Head of caudate nucleus (tissue), 42 donors: Measurements from ENCODE around the gene NRCAM.

Experiments
- DNase-seq, 42 donors: peaks; one replicate each; pipeline versions ENCODE4 v3.0.0 to v3.0.0-alpha.2; 2020 to 2021; ENCODE audit warnings: mixed read lengths in 7 of 42
- intact Hi-C: fragments of 100-400 bp; cut with DNase I; formaldehyde crosslinking; loops from one replicate; pipeline ENCODE4 v1.15.0; 2022

Gene NRCAM

GRCh38 chr7:108136191-108136688, 320.0 kb downstream of the NRCAM start:
- intact Hi-C loops: no loop called here
- no peak for DNase-seq

DNA sequence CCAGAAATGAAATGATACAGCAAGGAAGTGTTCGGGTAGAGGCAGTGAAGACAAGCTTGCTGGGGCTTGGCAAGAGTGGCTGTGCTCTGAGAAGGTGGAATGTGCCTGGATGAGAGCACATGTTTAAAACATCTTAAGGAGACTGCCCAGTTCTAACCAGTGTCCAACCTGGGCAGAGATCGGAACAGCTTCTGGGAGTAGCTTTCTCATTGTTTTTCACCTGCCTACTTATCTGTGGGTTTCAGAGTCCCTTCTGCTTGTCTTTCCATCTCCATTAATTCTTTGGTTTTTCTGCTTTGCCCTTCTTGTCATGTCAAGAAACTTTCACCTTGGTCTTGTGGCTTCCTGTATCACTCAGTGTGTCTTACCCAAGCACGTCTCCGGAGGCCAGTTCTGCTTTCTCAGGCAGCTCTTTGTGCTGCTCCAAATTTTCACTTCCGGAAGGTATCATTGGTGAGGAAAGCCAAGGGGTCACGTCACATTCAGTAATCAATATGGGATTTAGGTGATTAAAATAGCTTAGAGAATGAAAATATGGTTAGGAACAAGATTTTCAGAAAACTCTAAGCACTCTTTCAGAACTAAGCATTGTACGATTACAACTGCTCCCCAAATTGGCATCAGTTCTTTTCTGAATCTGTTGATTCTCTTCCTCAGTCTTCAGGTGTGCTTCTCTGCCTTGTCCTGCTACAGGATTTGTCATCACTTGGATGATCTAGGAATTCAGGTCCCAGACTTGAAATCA, 320.6 kb downstream of the NRCAM start:
- no peak for DNase-seq
- intact Hi-C loops: no loop called here

- DNase-seq: no peak
- intact Hi-C loops: no loop called here
Observed at GRCh38 chr7:108134486-108134885, 321.8 kb downstream of the NRCAM start.

DNA sequence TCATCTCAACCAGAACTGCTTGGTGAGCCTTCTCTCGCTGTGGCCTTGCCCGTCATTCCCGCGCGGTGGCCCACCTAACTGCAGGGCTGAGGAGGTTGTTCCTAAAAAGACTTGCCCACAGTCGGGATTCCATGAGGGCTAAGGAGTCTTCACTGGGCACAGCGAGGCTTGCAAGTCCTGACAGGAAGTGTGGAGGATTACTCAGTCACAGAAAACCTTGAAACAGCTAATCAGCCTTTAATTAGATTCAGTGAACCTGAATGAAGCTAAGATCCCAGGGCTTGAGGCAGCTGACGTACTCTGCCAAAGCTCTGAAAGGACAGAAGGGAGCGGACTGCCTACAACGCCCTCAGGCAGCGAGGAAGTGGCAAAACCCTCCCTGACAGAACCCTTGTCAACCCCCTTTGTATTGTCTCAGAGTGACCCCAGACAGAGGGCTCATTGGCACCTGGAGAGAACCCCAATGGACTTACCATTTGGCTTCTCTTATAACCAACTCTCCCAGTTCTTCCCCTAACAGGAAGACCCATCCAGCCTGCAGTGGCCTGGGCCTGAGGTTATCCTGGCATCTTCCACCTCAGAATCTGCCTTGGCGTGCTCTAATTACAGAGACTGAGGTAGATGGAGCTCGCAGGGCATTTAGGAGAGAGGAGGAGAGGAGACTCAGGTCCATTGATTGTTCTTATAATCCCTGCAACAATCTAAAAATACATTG, 323.5 kb downstream of the NRCAM start:
- intact Hi-C loops: no loop called here
- DNase-seq: no peak

DNA sequence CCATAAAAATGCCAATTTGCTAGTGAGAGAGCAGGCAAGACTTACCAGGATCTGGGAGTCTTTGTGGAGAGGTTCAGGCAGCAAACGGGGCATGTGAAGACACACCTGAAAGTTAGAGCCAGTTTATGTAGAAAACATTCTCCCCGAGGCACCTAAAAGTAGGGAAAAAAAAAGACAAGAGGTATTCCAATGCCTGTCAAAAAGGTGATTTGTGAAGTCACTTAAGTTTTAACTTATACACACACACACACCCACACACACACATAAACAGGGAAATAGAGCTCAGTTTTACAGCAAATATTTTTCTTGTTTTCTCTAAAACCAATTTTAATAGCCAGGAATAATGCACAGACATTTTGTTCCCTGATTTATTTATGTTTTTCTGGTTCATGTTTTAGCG, 326.0 kb downstream of the NRCAM start, which contains the start of gene LAMB4:
TSS of gene LAMB4 (minus strand) at position 101 of the 400 bp plus-strand sequence. CDS start 7,197 bp downstream, outside the sequence.
- DNase-seq: no peak
- intact Hi-C loops: no loop called here

GRCh38 chr7:108129018-108129965, 326.9 kb downstream of the NRCAM start:
- no peak for DNase-seq
- intact Hi-C loops: no loop called here

DNA sequence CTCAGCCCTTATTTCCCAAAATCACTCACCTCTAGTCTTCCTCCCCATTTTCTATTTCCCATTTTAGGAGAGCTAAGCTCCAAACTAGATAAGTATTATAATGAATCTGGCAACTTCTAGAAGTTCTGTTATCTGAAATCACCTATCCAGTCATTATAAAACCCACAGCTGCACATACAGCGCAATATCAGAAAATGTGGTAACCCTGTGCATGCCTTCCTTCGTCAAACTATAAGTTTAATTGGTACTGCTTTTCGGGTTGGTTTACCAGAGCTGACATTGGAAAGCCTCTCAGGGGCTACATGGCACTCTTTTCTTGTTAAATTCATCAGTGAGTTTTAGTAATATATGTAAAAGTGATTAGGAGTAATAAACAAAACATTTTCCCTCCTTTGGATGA, 327.7 kb downstream of the NRCAM start:
- intact Hi-C loops: no loop called here
- DNase-seq: no peak

DNA sequence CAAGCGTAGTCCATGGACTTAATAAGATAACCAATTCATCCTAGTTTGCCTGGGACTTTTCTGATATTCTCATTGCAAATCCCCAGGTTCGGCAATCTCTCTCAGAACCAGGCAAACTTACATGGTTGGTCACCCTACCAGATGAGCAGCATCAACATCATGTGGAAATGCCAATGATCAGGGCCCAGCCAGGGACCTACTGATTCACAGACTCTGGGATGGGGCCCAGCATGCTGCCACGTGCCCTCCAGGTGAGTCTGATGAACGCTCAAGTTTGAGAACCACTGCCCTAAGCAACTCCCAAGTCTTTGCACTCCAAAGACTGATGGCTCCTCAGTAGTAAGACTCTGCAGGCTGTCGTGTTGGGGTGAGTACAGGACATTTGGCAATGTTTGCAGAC, 328.8 kb downstream of the NRCAM start:
- intact Hi-C loops: no loop called here
- DNase-seq: no peak

DNA sequence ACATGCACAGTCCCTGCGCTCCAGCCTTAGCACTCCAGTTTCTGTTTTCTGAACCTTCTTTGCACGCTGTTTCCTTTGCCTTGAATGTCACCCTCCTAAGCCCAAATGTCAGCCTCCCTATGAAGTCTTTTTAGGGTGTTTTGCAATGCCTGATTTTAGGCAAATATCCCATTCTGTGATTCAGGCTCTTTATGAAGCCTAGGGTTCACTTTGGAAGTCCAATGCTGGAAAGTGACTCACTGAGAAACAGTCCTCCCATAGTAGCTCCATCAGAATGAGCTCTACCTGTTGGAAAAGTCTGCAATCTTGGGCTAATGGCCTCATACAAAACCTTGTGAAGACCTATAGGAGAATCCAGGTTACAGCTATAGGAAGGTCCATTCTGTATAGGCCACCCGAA, 331.4 kb downstream of the NRCAM start:
- intact Hi-C loops: no loop called here
- DNase-seq: no peak

GRCh38 chr7:108122181-108122580, 334.1 kb downstream of the NRCAM start:
- DNase-seq: no peak
- intact Hi-C loops: no loop called here

DNA sequence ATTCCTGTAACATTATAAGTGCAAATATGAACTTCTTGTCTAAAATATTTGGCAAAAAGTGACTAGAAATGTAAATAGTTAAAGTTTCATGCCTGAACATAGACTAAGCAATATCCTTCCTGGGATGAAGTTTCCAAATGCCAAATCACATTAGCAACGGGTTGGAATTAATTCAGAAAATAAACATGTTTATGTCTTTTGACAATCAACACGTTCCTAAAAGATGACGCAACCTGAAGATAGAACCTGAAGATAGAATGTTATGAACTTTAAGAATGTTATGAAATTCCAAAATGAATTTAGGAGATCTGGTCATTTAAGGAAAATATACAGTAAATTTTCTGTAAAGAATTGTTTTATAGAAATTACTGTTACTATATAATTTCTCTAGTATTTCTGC, 335.3 kb downstream of the NRCAM start:
- intact Hi-C loops: no loop called here
- DNase-seq: no peak

DNA sequence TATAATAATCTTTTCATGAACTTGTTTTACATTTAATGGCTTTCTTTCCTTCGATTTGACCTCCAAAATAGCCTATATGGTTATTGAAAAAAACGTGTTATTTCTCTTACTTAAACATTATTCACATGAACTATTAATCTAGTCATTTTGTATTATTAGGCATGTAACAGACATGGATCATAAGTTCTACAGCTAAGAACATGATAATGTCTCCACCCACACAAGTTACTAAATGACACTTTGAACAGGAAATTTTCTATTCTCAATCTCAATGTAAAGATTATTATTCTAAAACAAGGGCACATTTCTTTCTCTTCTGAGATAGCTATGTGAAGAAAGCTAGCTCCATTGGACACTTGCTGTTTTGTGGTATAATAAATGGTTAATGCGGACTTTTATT, 336.0 kb downstream of the NRCAM start:
- intact Hi-C loops: no loop called here

GRCh38 chr7:108118959-108119358, 337.3 kb downstream of the NRCAM start:
- intact Hi-C loops: no loop called here
- DNase-seq: no peak

More for the DNA sequence above, 336.0 kb downstream of the NRCAM start:
- DNase-seq: no peak

GRCh38 chr7:108114117-108114841, 342.0 kb downstream of the NRCAM start:
- no peak for DNase-seq
- intact Hi-C loops: no loop called here

GRCh38 chr7:108112683-108113082, 343.6 kb downstream of the NRCAM start:
- intact Hi-C loops: no loop called here
- DNase-seq: no peak

- DNase-seq: peak in 4 of 42 donors; percentile 6 to 49 (median 13)
- intact Hi-C loops: no loop called here
Observed at GRCh38 chr7:108109221-108109908, 346.9 kb downstream of the NRCAM start.

GRCh38 chr7:108108131-108108530, 348.1 kb downstream of the NRCAM start:
- intact Hi-C loops: no loop called here
- no peak for DNase-seq

- intact Hi-C loops: no loop called here
- DNase-seq: no peak
Observed at GRCh38 chr7:108104324-108104723, 351.9 kb downstream of the NRCAM start.
